Placental pericyte (primary cell): ENCODE measurements around the gene WT1. TPM values are rescaled to one million over a fixed set of nuclear protein-coding genes. Genes with fewer than 3 reads are reported as not detected.

Experiments
- small RNA-seq: library from RNA; depleted of rRNA; stranded (forward); fragments of <200 nt; gene quantifications from one replicate; pipeline ENCODE3, GENCODE V24; 2012; ENCODE audit warnings: low replicate concordance
- total RNA-seq: library from RNA; depleted of rRNA; stranded (reverse); fragments of >200 nt; gene quantifications from 2 replicates; pipeline ENCODE4 v1.2.3, GENCODE V29; 2012

Gene WT1
- total RNA-seq, result 0.88 and 1.4 TPM in 2 replicates

GRCh38 chr11:32435511-32435941 lies at the start of gene WT1:
TSS of gene WT1 (minus strand) at chr11:32435539.

Small RNA genes lying within 50 kb of the gene (small RNA-seq; reads per million reads assigned to genes)
- not detected for gene RF02204
- not detected for gene RF02205

Other genes starting within 250 kb of the WT1 start
- 452 and 673 TPM in 2 replicates for gene EIF3M, start 148.3 kb upstream of the WT1 start, total RNA-seq